Ovary (tissue), 9 donors: ENCODE data around the gene FBXL13. TPM values are rescaled to one million over a fixed set of nuclear protein-coding genes. Genes with fewer than 3 reads are reported as not detected.
A peak's percentile ranks its signal among the peaks of the same experiment; 100 is the strongest.

Experiments
- DNase-seq, 5 donors: peaks; one replicate each; pipeline ENCODE4 v3.0.0-alpha.2; 2019 to 2020
- H3K27ac ChIP-seq, 2 donors: fragments of 200-600 bp; one replicate each; pipeline versions ENCODE4 v1.5.1 to v1.8.0; 2019 to 2022
- H3K27me3 ChIP-seq: fragments of 200-600 bp; one replicate; pipeline ENCODE4 v1.8.0; 2022
- H3K36me3 ChIP-seq: fragments of 200-600 bp; sonication (generic); one replicate; pipeline ENCODE4 v1.5.1; 2019
- H3K4me1 ChIP-seq: one replicate; pipeline ENCODE4 v1.8.1; 2013; ENCODE audit warnings: mild to moderate bottlenecking, moderate library complexity; ENCODE audit not compliant: insufficient read depth
- H3K4me3 ChIP-seq: fragments of 200-600 bp; sonication (generic); one replicate; pipeline ENCODE4 v1.5.1; 2017
- H3K9me3 ChIP-seq, 2 donors: fragments of 200-600 bp in 1 of 2; sonication (generic) in 1 of 2; one replicate each; pipeline versions ENCODE4 v1.5.1 to v1.8.1; 2013 to 2019; ENCODE audit warnings: mild to moderate bottlenecking in 1 of 2, moderate library complexity in 1 of 2
- CTCF ChIP-seq, 3 donors: fragments of 450-650 bp in 2 of 3; fragments of 200-600 bp in 1 of 3; IDR thresholded peaks; one replicate each; pipeline versions ENCODE4 v1.5.1 to v1.8.0; 2016 to 2022; ENCODE audit warnings: antibody characterized with exemption in 3 of 3, mild to moderate bottlenecking in 1 of 3
- EP300 ChIP-seq: sonication (generic); formaldehyde crosslinking; IDR thresholded peaks from one replicate; pipeline ENCODE4 v1.6.1; 2017; ENCODE audit warnings: antibody characterized with exemption
- POLR2A ChIP-seq: fragments of 450-650 bp; IDR thresholded peaks from one replicate; pipeline ENCODE4 v1.6.1; 2017; ENCODE audit warnings: antibody characterized with exemption, mild to moderate bottlenecking, moderate library complexity
- WGBS, 3 donors: extraction: QIAGEN DNeasy Blood & Tissue Kit in 1 of 3; methylation state at CpG; one replicate each; pipeline versions ENCODE4 v1.1.5 to v1.1.7; 2013 to 2017; 5-methylcytosine and 5-hydroxymethylcytosine counted together
- intact Hi-C, 4 donors: fragments of 100-400 bp; cut with DNase I; formaldehyde crosslinking; loops; one replicate each; pipeline versions ENCODE4 v1.11.0 to v1.15.1; 2022 to 2023
- polyA plus RNA-seq, 2 donors: library from polyadenylated mRNA; stranded (reverse); fragments of 200-250 nt in 1 of 2; fragments of 350-450 nt in 1 of 2; fragmentation: Illumina TruSeq in 1 of 2; extraction: RNeasy Lipid Tissue Mini Kit (QIAGEN cat#74804) in 1 of 2; gene quantifications; one replicate each; pipeline ENCODE4 v1.2.3, GENCODE V29; 2013 to 2014
- total RNA-seq, 7 donors: library from RNA; depleted of rRNA in 2 of 7; stranded (reverse); fragments of >200 nt in 2 of 7; fragmentation: NEBNext Ultra II Directional in 3 of 7; extraction: Animal tissue kit (Norgen Biotek cat#: 25700) in 3 of 7; gene quantifications; one replicate each; pipeline versions ENCODE4 v1.1.0 to v1.2.4, GENCODE V29; 2016 to 2023
- donor health status: DM: no; HTN: no; CAD: no; lungs with moderate emphysema.
- donor health status: DM: no; HTN: no; CAD: no.
- donor health status: Bipolar disorder and iron deficiency.
- donor health status: DM: yes; HTN: yes; CAD: no.
- donor health status: DM: no; HTN: no; CAD: no.
- donor health status: DM: yes; HTN: yes; CAD: no.

FBXL13 gene
- total and polyA plus RNA-seq, 9 donors, result 1.1 to 13.3 (median 6.0) TPM

GRCh38 chr7:102992509-102992937 is 82.1 kb downstream of the FBXL13 start:
- intact Hi-C loops, result loop anchor here in 2 of 4 donors (5.0 to 10.0 kb wide), 2 partner anchors 58 to 60 kb away; no protein-coding TSS in a partner anchor
- Histone ChIP-seq H3K27ac (peak overlapping the region; percentile 25 to 77), H3K9me3 (no peaks in the 10 kb centered on the region), H3K4me1 (peaks cover 25% of the 10 kb centered on the region), H3K27me3 (no peaks in the 10 kb centered on the region), H3K4me3 (no peak overlapping the region), H3K36me3 (no peaks in the 10 kb centered on the region)
- no peak for DNase-seq
- 70 to 75% (median 72%) methylated on average over 5 of the region's 5 CpGs for WGBS, 3 donors
- TF ChIP-seq POLR2A (no peak), CTCF (IDR thresholded peaks at IDR 0.05) (no peak), EP300 (no peak)

- H3K27me3 ChIP-seq, result no peaks in the 10 kb centered on the region
- no peaks in the 10 kb centered on the region for H3K36me3 ChIP-seq
- intact Hi-C loops, result loop anchor here in 2 of 4 donors (5.0 to 10.0 kb wide), 2 partner anchors 57 to 59 kb away; no protein-coding TSS in a partner anchor
- peak overlapping the region; percentile 16 to 77 for H3K27ac ChIP-seq
- DNase-seq, result no peak
- 68 to 79% (median 73%) methylated on average over 2 of the region's 2 CpGs for WGBS, 3 donors
- no peak overlapping the region for H3K4me3 ChIP-seq
- peaks cover 25% of the 10 kb centered on the region for H3K4me1 ChIP-seq
- TF ChIP-seq CTCF (IDR thresholded peaks at IDR 0.05) (no peak), POLR2A (no peak), EP300 (no peak)
- H3K9me3 ChIP-seq, result no peaks in the 10 kb centered on the region
Measured at GRCh38 chr7:102991540-102992214, 82.9 kb downstream of the FBXL13 start.

GRCh38 chr7:102991077-102991539 is 83.5 kb downstream of the FBXL13 start:
- H3K27me3 ChIP-seq, result no peaks in the 10 kb centered on the region
- intact Hi-C loops, result loop anchor here in 2 of 4 donors (5.0 to 10.0 kb wide), 2 partner anchors 56 to 59 kb away; no protein-coding TSS in a partner anchor
- H3K36me3 ChIP-seq, result no peaks in the 10 kb centered on the region
- no peaks in the 10 kb centered on the region for H3K9me3 ChIP-seq
- TF ChIP-seq EP300, result no peak
- TF ChIP-seq CTCF (IDR thresholded peaks at IDR 0.05), result no peak
- TF ChIP-seq POLR2A, result no peak
- H3K27ac ChIP-seq, result no peak overlapping the region
- H3K4me3 ChIP-seq, result no peak overlapping the region
- no peak for DNase-seq
- H3K4me1 ChIP-seq, result peaks cover 25% of the 10 kb centered on the region

GRCh38 chr7:102990642-102991041 is 84.0 kb downstream of the FBXL13 start:
- intact Hi-C loops, result loop anchor here in 2 of 4 donors (5.0 to 10.0 kb wide), 2 partner anchors 56 to 58 kb away; no protein-coding TSS in a partner anchor
- no peak overlapping the region for H3K27ac ChIP-seq
- H3K27me3 ChIP-seq, result no peaks in the 10 kb centered on the region
- TF ChIP-seq POLR2A (no peak), CTCF (IDR thresholded peaks at IDR 0.05) (no peak), EP300 (no peak)
- DNase-seq, result no peak
- H3K4me1 ChIP-seq, result peaks cover 25% of the 10 kb centered on the region
- no peaks in the 10 kb centered on the region for H3K36me3 ChIP-seq
- no peaks in the 10 kb centered on the region for H3K9me3 ChIP-seq
- WGBS, 3 donors, result 84 to 92% (median 90%) methylated on average over 2 of the region's 2 CpGs
- no peak overlapping the region for H3K4me3 ChIP-seq
